H1 (cell line): ENCODE data around the gene TSKU. TPM values are rescaled to one million over a fixed set of nuclear protein-coding genes. Genes with fewer than 3 reads are reported as not detected.
A peak's percentile ranks its signal among the peaks of the same experiment; 100 is the strongest.

ENCODE experiments used
- CTCF ChIA-PET: fragments of 300-600 bp; sonication (Branson Sonifier 250); formaldehyde crosslinking; loops from one replicate; lab custom pipeline; 2021; ENCODE audit not compliant: partially characterized antibody; lab: Charles Lee
- POLR2A ChIA-PET: fragments of 300-600 bp; sonication (Branson Sonifier 250); formaldehyde crosslinking; loops from one replicate; lab custom pipeline; 2021; ENCODE audit warnings: inconsistent platforms; ENCODE audit not compliant: partially characterized antibody; lab: Charles Lee
- DNase-seq, 2 experiments: peaks; one replicate each; pipeline versions ENCODE4 v3.0.0 to v3.0.0-alpha.2; 2010 to 2022; ENCODE audit warnings: low spot score in 2 of 2, low read depth in 1 of 2, mixed read lengths in 1 of 2
- FAIRE-seq: peaks from 2 replicates; lab custom pipeline; 2011; peaks lifted over from hg19 to GRCh38; lab: Jason Lieb, UNC
- H2AFZ ChIP-seq: 2 replicates; pipeline ENCODE4 v1.8.1; 2012; ENCODE audit warnings: low read length, inconsistent platforms
- H2AK5ac ChIP-seq: 2 replicates; pipeline ENCODE4 v1.6.1; 2013; ENCODE audit warnings: low read depth, low read length
- H2BK120ac ChIP-seq: replicated peaks from 2 replicates; pipeline ENCODE3; 2013; ENCODE audit warnings: low read depth, low read length, inconsistent platforms
- H2BK12ac ChIP-seq: 2 replicates; pipeline ENCODE4 v1.6.1; 2013; ENCODE audit warnings: low read depth, low read length
- H2BK15ac ChIP-seq: 2 replicates; pipeline ENCODE4 v1.6.1; 2013; ENCODE audit warnings: low read length
- H2BK20ac ChIP-seq: 2 replicates; pipeline ENCODE4 v1.6.1; 2013; ENCODE audit warnings: low read length
- H2BK5ac ChIP-seq: 2 replicates; pipeline ENCODE4 v1.6.1; 2013; ENCODE audit warnings: low read depth, low read length
- H3K14ac ChIP-seq: 2 replicates; pipeline ENCODE4 v1.6.1; 2013; ENCODE audit warnings: inconsistent platforms; ENCODE audit not compliant: insufficient read length
- H3K18ac ChIP-seq: 2 replicates; pipeline ENCODE4 v1.6.1; 2013; ENCODE audit warnings: low read length; ENCODE audit errors: extremely low read depth
- H3K23ac ChIP-seq: 2 replicates; pipeline ENCODE4 v1.6.1; 2013; ENCODE audit warnings: inconsistent platforms; ENCODE audit not compliant: insufficient read length
- H3K23me2 ChIP-seq: 2 replicates; pipeline ENCODE4 v1.6.1; 2013; ENCODE audit warnings: low read depth, low read length
- H3K27ac ChIP-seq: 2 replicates; pipeline ENCODE4 v1.6.1; 2011; ENCODE audit warnings: low read depth, low read length, inconsistent platforms
- H3K27me3 ChIP-seq, 4 experiments: replicated peaks in 1 of 4; 1 replicate in 1 of 4; 2 replicates in 3 of 4; pipeline versions ENCODE4 v1.6.1 to v1.8.1; 2011 to 2013; ENCODE audit warnings: low read length in 3 of 4, mild to moderate bottlenecking in 3 of 4, inconsistent platforms in 2 of 4, mixed read lengths in 2 of 4, moderate library complexity in 1 of 4; ENCODE audit not compliant: control insufficient read depth in 3 of 4, insufficient read depth in 3 of 4; ENCODE audit errors: extremely low read depth in 1 of 4
- H3K36me3 ChIP-seq, 4 experiments: 2 replicates each; pipeline versions ENCODE4 v1.6.1 to v1.8.1; 2011 to 2013; ENCODE audit warnings: mild to moderate bottlenecking in 4 of 4, low read length in 3 of 4, moderate library complexity in 2 of 4, control low read depth in 1 of 4, inconsistent platforms in 1 of 4; ENCODE audit not compliant: insufficient read depth in 4 of 4, control insufficient read depth in 2 of 4
- H3K4ac ChIP-seq: replicated peaks from 2 replicates; pipeline ENCODE3; 2013; ENCODE audit warnings: low read length, low read depth, mixed read lengths, inconsistent platforms; ENCODE audit not compliant: insufficient read length
- H3K4me1 ChIP-seq, 4 experiments: replicated peaks in 1 of 4; 1 replicate in 1 of 4; 2 replicates in 3 of 4; pipeline versions ENCODE4 v1.6.1 to v1.8.1; 2011 to 2013; ENCODE audit warnings: low read length in 3 of 4, inconsistent platforms in 2 of 4, mixed read lengths in 1 of 4; ENCODE audit not compliant: insufficient read depth in 4 of 4, control insufficient read depth in 3 of 4
- H3K4me2 ChIP-seq, 2 experiments: 2 replicates each; pipeline versions ENCODE4 v1.6.1 to v1.8.1; 2011 to 2013; ENCODE audit warnings: low read depth in 2 of 2, low read length in 2 of 2, control low read depth in 1 of 2, inconsistent platforms in 1 of 2, mild to moderate bottlenecking in 1 of 2; ENCODE audit not compliant: insufficient read depth in 1 of 2
- H3K4me3 ChIP-seq, 4 experiments: fragments of 200-600, 300-600 bp in 1 of 4; sonication (generic), shearing (Covaris generic), sonication (Bioruptor Twin) in 1 of 4; 2 replicates each; pipeline versions ENCODE4 v1.5.1 to v1.8.1; 2011 to 2016; ENCODE audit warnings: low read length in 4 of 4, low read depth in 3 of 4, control low read depth in 2 of 4, inconsistent platforms in 2 of 4, mild to moderate bottlenecking in 2 of 4, mixed read lengths in 1 of 4, moderate library complexity in 1 of 4; ENCODE audit not compliant: insufficient read depth in 2 of 4; ENCODE audit errors: extremely low read depth in 1 of 4
- H3K56ac ChIP-seq: replicated peaks from 2 replicates; pipeline ENCODE3; 2013; ENCODE audit warnings: low read depth, mild to moderate bottlenecking, mixed read lengths, low read length, inconsistent platforms; ENCODE audit not compliant: insufficient read length
- H3K79me1 ChIP-seq: 2 replicates; pipeline ENCODE4 v1.6.1; 2013; ENCODE audit warnings: low read depth, low read length, control low read depth
- H3K79me2 ChIP-seq, 2 experiments: 2 replicates each; pipeline versions ENCODE4 v1.6.1 to v1.8.1; 2012 to 2013; ENCODE audit warnings: low read length in 2 of 2, mild to moderate bottlenecking in 2 of 2, inconsistent platforms in 1 of 2; ENCODE audit not compliant: insufficient read depth in 2 of 2, control insufficient read depth in 1 of 2
- H3K9ac ChIP-seq, 4 experiments: replicated peaks in 1 of 4; 1 replicate in 1 of 4; 2 replicates in 3 of 4; pipeline versions ENCODE4 v1.6.1 to v1.8.1; 2011 to 2013; ENCODE audit warnings: low read depth in 3 of 4, low read length in 3 of 4, control low read depth in 2 of 4, mild to moderate bottlenecking in 2 of 4, moderate library complexity in 2 of 4, inconsistent platforms in 1 of 4; ENCODE audit errors: extremely low read depth in 1 of 4
- H3K9me3 ChIP-seq, 2 experiments: 2 replicates each; pipeline versions ENCODE4 v1.6.1 to v1.8.1; 2012 to 2013; ENCODE audit warnings: mild to moderate bottlenecking in 2 of 2, moderate library complexity in 2 of 2, control low read depth in 1 of 2, inconsistent platforms in 1 of 2, low read depth in 1 of 2, low read length in 1 of 2, mixed read lengths in 1 of 2; ENCODE audit not compliant: insufficient read depth in 2 of 2
- H4K20me1 ChIP-seq, 2 experiments: replicated peaks in 1 of 2; 2 replicates each; pipeline versions ENCODE3 to v1.8.1; 2011 to 2013; ENCODE audit warnings: inconsistent platforms in 2 of 2, low read length in 2 of 2, mild to moderate bottlenecking in 1 of 2; ENCODE audit not compliant: insufficient read depth in 2 of 2, control insufficient read depth in 1 of 2
- H4K5ac ChIP-seq: 2 replicates; pipeline ENCODE4 v1.6.1; 2013; ENCODE audit warnings: low read length, low read depth, mixed read lengths, inconsistent platforms; ENCODE audit not compliant: insufficient read length
- H4K8ac ChIP-seq: 2 replicates; pipeline ENCODE4 v1.8.0; 2013; ENCODE audit warnings: mild to moderate bottlenecking, moderate library complexity, low read length, inconsistent platforms; ENCODE audit not compliant: insufficient read depth; ENCODE audit errors: extremely low read depth
- H4K91ac ChIP-seq: replicated peaks from 2 replicates; pipeline ENCODE3; 2013; ENCODE audit warnings: low read length, mixed read lengths, inconsistent platforms; ENCODE audit not compliant: insufficient read length
- ATF3 ChIP-seq: IDR thresholded peaks from 2 replicates; pipeline ENCODE4 v1.6.1; 2011; ENCODE audit warnings: low read depth, mild to moderate bottlenecking, low read length; ENCODE audit not compliant: insufficient read depth
- HDAC6 ChIP-seq: IDR thresholded peaks from one replicate; pipeline ENCODE4 v1.7.1; 2012; ENCODE audit warnings: low read depth, mild to moderate bottlenecking, inconsistent platforms, low read length, moderate library complexity
- MAFK ChIP-seq: IDR thresholded peaks from 2 replicates; pipeline ENCODE4 v1.6.1; 2012; ENCODE audit warnings: low read depth, mild to moderate bottlenecking, improper control_type of control experiment, low read length
- NRF1 ChIP-seq: IDR thresholded peaks from 2 replicates; pipeline ENCODE4 v1.6.1; 2011; ENCODE audit warnings: mild to moderate bottlenecking, low read depth, low read length, improper control_type of control experiment
- SAP30 ChIP-seq: fragments of 300-600 bp; sonication (generic); IDR thresholded peaks from 2 replicates; pipeline ENCODE4 v1.7.1; 2012; ENCODE audit warnings: low read length, moderate library complexity, mild to moderate bottlenecking, inconsistent platforms; ENCODE audit not compliant: insufficient read depth, insufficient replicate concordance
- SIN3A ChIP-seq, 2 experiments: IDR thresholded peaks in 1 of 2; conservative IDR thresholded peaks in 1 of 2; 2 replicates each; pipeline ENCODE4 v1.6.1; 2011 to 2012; ENCODE audit warnings: low read length in 2 of 2, improper control_type of control experiment in 1 of 2, low read depth in 1 of 2, mild to moderate bottlenecking in 1 of 2
- SP2 ChIP-seq: IDR thresholded peaks from 2 replicates; pipeline ENCODE4 v1.6.1; 2012; ENCODE audit warnings: mild to moderate bottlenecking, low read length, inconsistent platforms
- SUZ12 ChIP-seq: fragments of 200-600 bp; sonication (generic); IDR thresholded peaks from 2 replicates; pipeline ENCODE4 v1.6.1; 2012; ENCODE audit warnings: mild to moderate bottlenecking, inconsistent platforms, low read length, moderate library complexity, mixed read lengths
- TBP ChIP-seq: IDR thresholded peaks from 2 replicates; pipeline ENCODE4 v1.6.1; 2011; ENCODE audit warnings: low read depth, low read length, improper control_type of control experiment
- TCF12 ChIP-seq: IDR thresholded peaks from 2 replicates; pipeline ENCODE4 v1.6.1; 2011; ENCODE audit warnings: low read depth, mild to moderate bottlenecking, low read length
- WGBS, 2 experiments: shearing (Covaris generic) in 1 of 2; methylation state at CpG; one replicate each; pipeline versions ENCODE4 v1.1.6 to v1.1.7; 2013 to 2015; ENCODE audit warnings: low lambda C conversion rate in 2 of 2, mixed read lengths in 2 of 2, inconsistent platforms in 1 of 2, low coverage in 1 of 2, missing lambda C conversion rate in 1 of 2; ENCODE audit not compliant: insufficient replicate concordance in 2 of 2, insufficient coverage in 1 of 2, insufficient read length in 1 of 2; ENCODE audit errors: extremely low coverage in 1 of 2, missing lambda C conversion rate in 1 of 2; 5-methylcytosine and 5-hydroxymethylcytosine counted together
- polyA plus RNA-seq, 7 experiments: library from polyadenylated mRNA; depleted of rRNA in 3 of 7; stranded (reverse) in 5 of 7; unstranded in 2 of 7; fragments of >200 nt in 5 of 7; fragments of 200-250 nt in 2 of 7; gene quantifications; 1 replicate in 5 of 7; 2 replicates in 1 of 7; 4 replicates in 1 of 7; pipeline versions ENCODE4 v1.2.1 to v1.2.3, GENCODE V29; 2011 to 2013; ENCODE audit warnings: missing spikeins in 2 of 7, mixed read lengths in 2 of 7
- total RNA-seq: library from RNA; stranded (reverse); fragmentation: NEBNext Ultra II Directional; extraction: Animal tissue kit (Norgen Biotek cat#: 25700); gene quantifications from 2 replicates; pipeline ENCODE4 v1.2.1, GENCODE V29; 2021

TSKU gene
- total and polyA plus RNA-seq, 2 of the 8 experiments (the other 6 are each of a cell fraction or from before 2014, with no cell fraction given) = 22.8 to 28.4 TPM

- H2AFZ ChIP-seq = no peak overlapping the region
- FAIRE-seq = no peak
- peak overlapping the region in 1 of 4 experiments; percentile 62; a peak in 3 of 7 replicates for H3K9ac ChIP-seq
Measured at GRCh38 chr11:76781807-76782530, 1.2 kb upstream of the TSKU start.

More at GRCh38 chr11:76781807-76782530, 1.2 kb upstream of the TSKU start:
- WGBS, 2 experiments = 42% methylated on average over 4 of the region's 5 CpGs; no CpG with 5 or more reads in 1 of the 2 experiments
- peak overlapping the region; percentile 8; the same call in 1 of the 2 replicates for H2AK5ac ChIP-seq
- no peak overlapping the region; the same call in 1 of the 2 replicates for H2BK15ac ChIP-seq
- 0 out of 8 replicates have a peak, but pooled peaks cover 0 to 4% (median 0%) of the 10 kb centered on the region in 4 experiments for H3K36me3 ChIP-seq
- H3K18ac ChIP-seq = no peak overlapping the region; the same call in 1 of the 2 replicates
- no peak overlapping the region for H3K14ac ChIP-seq
- DNase-seq = no peak
- no peak overlapping the region for H2BK5ac ChIP-seq
- H3K79me2 ChIP-seq = peaks cover 21 to 31% of the 10 kb centered on the region in 2 experiments; a peak in 3 of 4 replicates
- H3K9me3 ChIP-seq = peaks cover 4 to 9% of the 10 kb centered on the region in 2 experiments; a peak in 3 of 4 replicates
- no peak overlapping the region for H3K23ac ChIP-seq
- no peak overlapping the region for H3K27ac ChIP-seq
- peak overlapping the region; percentile 1 for H2BK120ac ChIP-seq
- H3K56ac ChIP-seq = peak overlapping the region; percentile 55
- H3K23me2 ChIP-seq = peaks cover 14% of the 10 kb centered on the region
- H3K4me3 ChIP-seq = peak overlapping the region; percentile 48 to 89 (median 74)
- H4K8ac ChIP-seq = no peak overlapping the region
- peak overlapping the region; percentile 77 to 95 for H3K4me2 ChIP-seq
- H3K4ac ChIP-seq = peak overlapping the region; percentile 47
- no peak overlapping the region; the same call in none of the 2 replicates for H2BK12ac ChIP-seq
- H3K4me1 ChIP-seq = peaks cover 15 to 28% (median 20%) of the 10 kb centered on the region in 4 experiments
- TF ChIP-seq HDAC6 (no peak), MAFK (no peak), TCF12 (no peak), ATF3 (no peak), SUZ12 (no peak), TBP (no peak), SAP30 (no peak), SP2 (no peak), NRF1 (no peak), SIN3A (conservative IDR thresholded peaks at IDR 0.05 in 1 of 2, IDR thresholded peaks at IDR 0.05 in 1 of 2; ENCODE audit: low read depth in 1 of 2, low read length in 2 of 2) (no peak)
- peak overlapping the region; percentile 71 for H4K91ac ChIP-seq
- no peaks in the 10 kb centered on the region for H3K27me3 ChIP-seq
- no peak overlapping the region for H2BK20ac ChIP-seq
- ChIA-PET POLR2A (interaction anchor here (0.5 to 3.1 kb wide), 11 partner anchors 8 to 102 kb away, joined by 3 to 23 read pairs (median 4); no protein-coding TSS in a partner anchor), CTCF (interaction anchor here (0.7 to 2.6 kb wide), 11 partner anchors 16 to 309 kb away, joined by 3 to 8 read pairs (median 4); no protein-coding TSS in a partner anchor)
- no peak overlapping the region for H4K5ac ChIP-seq
- peaks cover 15 to 17% of the 10 kb centered on the region in 2 experiments for H4K20me1 ChIP-seq
- peaks cover 7% of the 10 kb centered on the region for H3K79me1 ChIP-seq
